DMS114 treated with DMSO at 0.1 percent for 48 hours (cell line): ENCODE data around the gene SLC2A6.

Source experiments
- DNase-seq: peaks from one replicate; lab custom pipeline; 2025; ENCODE audit not compliant: unreplicated experiment; lab: John Stamatoyannopoulos, UW

Gene SLC2A6

GRCh38 chr9:133483611-133484010, 4.7 kb upstream of the SLC2A6 start:
- no peak for DNase-seq

- no peak for DNase-seq
Measured at GRCh38 chr9:133477992-133478850, 678 bp downstream of the SLC2A6 start.

GRCh38 chr9:133477461-133477860, 1.4 kb downstream of the SLC2A6 start:
- no peak for DNase-seq

- no peak for DNase-seq
Measured at GRCh38 chr9:133476941-133477340, 2.0 kb downstream of the SLC2A6 start.

- DNase-seq, result no peak
Measured at GRCh38 chr9:133476036-133476931, 2.6 kb downstream of the SLC2A6 start.

- no peak for DNase-seq
Measured at GRCh38 chr9:133475292-133476012, 3.4 kb downstream of the SLC2A6 start.

- no peak for DNase-seq
Measured at GRCh38 chr9:133474853-133475252, 4.0 kb downstream of the SLC2A6 start.

- no peak for DNase-seq
Measured at GRCh38 chr9:133474215-133474614, 4.7 kb downstream of the SLC2A6 start.

- no peak for DNase-seq
Measured at GRCh38 chr9:133473743-133474142, 5.2 kb downstream of the SLC2A6 start.

- DNase-seq, result no peak
Measured at GRCh38 chr9:133472753-133473378, 6.0 kb downstream of the SLC2A6 start.

GRCh38 chr9:133472277-133472645, 6.6 kb downstream of the SLC2A6 start:
- no peak for DNase-seq

GRCh38 chr9:133471551-133472276, 7.2 kb downstream of the SLC2A6 start:
- DNase-seq, result no peak

- DNase-seq, result no peak
Measured at GRCh38 chr9:133470988-133471387, 7.9 kb downstream of the SLC2A6 start.

- DNase-seq, result no peak
Measured at GRCh38 chr9:133470427-133470924, 8.4 kb downstream of the SLC2A6 start.

- no peak for DNase-seq
Measured at GRCh38 chr9:133468777-133469421, 10.0 kb downstream of the SLC2A6 start.

GRCh38 chr9:133468374-133468773, 10.5 kb downstream of the SLC2A6 start:
- DNase-seq, result no peak

- no peak for DNase-seq
Measured at GRCh38 chr9:133467101-133467500, 11.8 kb downstream of the SLC2A6 start.

GRCh38 chr9:133465984-133466383, 12.9 kb downstream of the SLC2A6 start:
- no peak for DNase-seq

- DNase-seq, result no peak
Measured at GRCh38 chr9:133464638-133465037, 14.3 kb downstream of the SLC2A6 start.
